ENCODE results near the gene ACAT2. TPM values are rescaled to one million over a fixed set of nuclear protein-coding genes. Genes with fewer than 3 reads are reported as not detected.
"Not testable (repeated sequence)": the region's sequence is repeated elsewhere in the genome, so short reads cannot be mapped to it uniquely, and the experiment has no call there.

ACAT2 gene
- total RNA-seq = 5.2 TPM
- long read RNA-seq, partial matches to known transcripts = 0 of 2 reads
- long read RNA-seq, other reads (novel, unspliced or antisense) = 0 of 2 reads

DNA sequence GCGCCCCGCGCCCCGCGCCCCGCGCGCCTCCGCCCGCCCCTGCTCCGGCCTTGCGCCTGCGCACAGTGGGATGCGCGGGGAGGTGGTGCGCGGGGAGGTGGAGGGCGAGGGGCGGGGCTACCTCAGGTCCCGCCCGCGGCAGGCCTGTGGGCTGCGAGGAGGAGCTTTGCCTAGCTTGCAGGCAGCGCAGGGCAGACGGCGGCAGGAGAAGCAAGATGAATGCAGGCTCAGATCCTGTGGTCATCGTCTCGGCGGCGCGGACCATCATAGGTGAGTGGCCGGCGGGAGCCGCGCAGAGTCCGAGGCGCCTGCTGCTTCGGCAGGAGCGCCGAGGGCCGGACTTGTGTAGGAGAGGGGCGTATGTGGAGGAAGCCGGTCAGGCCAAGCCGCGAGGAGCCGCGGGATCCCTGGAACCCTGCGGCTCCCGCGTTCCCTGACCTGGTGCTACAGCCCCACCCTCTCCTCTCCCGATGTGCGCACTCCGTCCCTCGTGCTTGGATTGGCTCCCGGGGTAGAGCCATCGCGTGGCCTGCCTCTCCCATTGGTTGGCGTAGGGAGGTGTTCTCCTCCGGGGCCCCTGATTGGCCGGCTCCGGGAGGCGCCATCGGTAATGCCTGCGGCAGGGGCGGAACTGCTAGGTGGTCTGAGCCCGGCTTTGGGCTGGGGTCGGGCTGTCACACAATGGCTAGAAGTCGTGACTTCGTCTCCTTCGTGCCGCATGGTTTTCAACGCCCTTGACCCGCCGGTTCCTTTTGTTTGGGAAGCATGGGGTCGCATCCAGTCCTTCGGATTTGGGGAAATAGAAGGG lies at the start of gene ACAT2:
Gene ACAT2, plus strand, starts transcription at position 173 of the 808 bp plus-strand sequence. Its CDS starts 43 bp downstream, at position 216.
- intact Hi-C loops (cut with DNase I) = loop anchor here (1.0 to 5.0 kb wide), 3 partner anchors 27 to 70 kb away; partner anchors contain the start of genes SOD2, TCP1 and WTAP
- DNase-seq (ENCODE audit: missing footprints) (peak; percentile 97), ATAC-seq (peak; percentile 99)

DNA sequence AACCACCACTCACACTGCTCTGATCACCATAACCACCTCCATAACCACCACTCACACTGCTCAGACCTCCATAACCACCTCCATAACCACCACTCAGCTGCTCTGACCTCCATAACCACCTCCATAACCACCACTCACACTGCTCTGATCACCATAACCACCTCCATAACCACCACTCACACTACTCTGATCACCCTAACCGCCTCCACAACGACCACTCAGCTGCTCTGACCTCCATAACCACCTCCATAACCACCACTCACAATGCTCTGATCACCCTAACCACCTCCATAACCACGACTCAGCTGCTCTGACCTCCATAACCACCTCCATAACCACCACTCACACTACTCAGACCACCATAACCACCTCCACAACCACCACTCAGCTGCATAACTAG lies 49.5 kb upstream of the ACAT2 start:
- ATAC-seq; intact Hi-C loops (cut with DNase I): not testable (repeated sequence)

DNA sequence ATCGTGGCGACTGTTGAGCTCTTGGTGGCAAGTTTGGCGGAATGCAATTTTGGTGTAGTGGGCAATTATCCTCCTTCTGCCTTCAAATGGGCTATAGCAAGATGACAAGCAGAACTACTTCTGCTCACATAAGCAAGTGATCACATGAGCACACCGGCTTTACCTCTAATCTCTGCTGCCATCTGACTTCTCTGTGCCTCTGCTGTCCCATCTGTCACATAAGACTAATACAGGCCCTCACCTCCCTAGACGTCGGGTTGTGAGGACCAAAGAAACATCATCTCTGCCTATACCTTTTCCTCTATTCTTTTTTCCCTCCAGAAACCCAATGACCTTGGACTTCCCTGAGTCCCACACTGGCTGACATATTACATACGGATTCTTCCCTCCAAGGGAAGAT lies 47.9 kb upstream of the ACAT2 start:
- DNase-seq (ENCODE audit: missing footprints) = no peak
- intact Hi-C loops (cut with DNase I) = no loop called here
- no peak for ATAC-seq

More for the DNA sequence above, 49.5 kb upstream of the ACAT2 start:
- DNase-seq (ENCODE audit: missing footprints) = not testable (repeated sequence)

DNA sequence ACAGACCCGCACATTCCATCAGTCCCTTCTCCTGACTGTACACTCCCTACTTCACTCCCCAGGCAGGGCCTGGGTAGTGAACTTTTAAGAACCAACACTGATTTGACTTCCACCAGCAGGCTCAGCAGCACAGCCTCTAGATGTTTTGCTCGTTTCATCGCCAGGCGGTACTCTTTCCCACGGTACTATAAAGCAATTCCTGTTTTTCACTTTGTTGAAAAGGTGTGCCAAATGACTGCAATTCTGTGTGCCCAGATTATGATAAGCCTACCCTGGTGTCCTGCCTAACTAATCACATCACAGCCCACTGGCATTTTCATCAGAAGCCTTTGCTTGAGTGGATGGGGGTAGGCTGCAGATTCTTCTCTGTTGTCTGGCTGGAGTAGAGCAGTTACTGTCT lies 47.4 kb upstream of the ACAT2 start:
- no peak for DNase-seq (ENCODE audit: missing footprints)
- intact Hi-C loops (cut with DNase I) = no loop called here
- no peak for ATAC-seq

DNA sequence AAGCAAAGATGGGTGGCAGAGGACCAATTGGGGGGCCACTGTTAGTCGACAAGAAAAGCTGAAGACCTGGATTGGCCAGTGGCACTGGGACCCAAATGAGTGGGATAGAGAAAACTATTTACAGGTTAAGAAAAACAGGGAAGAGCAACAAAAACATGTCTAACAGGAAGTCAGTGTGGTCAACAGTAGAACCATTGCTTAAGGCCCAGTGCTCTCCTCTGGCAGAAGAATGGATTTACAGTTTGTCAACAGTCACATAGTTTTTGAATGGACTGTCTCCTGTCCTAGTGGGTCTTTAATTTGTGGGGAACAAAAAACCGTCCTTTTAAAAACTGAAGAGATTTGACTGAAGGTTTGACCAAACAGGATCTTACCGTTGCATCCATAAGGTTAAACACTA lies 46.7 kb upstream of the ACAT2 start:
- DNase-seq (ENCODE audit: missing footprints) (no peak), ATAC-seq (no peak)
- intact Hi-C loops (cut with DNase I) = no loop called here

DNA sequence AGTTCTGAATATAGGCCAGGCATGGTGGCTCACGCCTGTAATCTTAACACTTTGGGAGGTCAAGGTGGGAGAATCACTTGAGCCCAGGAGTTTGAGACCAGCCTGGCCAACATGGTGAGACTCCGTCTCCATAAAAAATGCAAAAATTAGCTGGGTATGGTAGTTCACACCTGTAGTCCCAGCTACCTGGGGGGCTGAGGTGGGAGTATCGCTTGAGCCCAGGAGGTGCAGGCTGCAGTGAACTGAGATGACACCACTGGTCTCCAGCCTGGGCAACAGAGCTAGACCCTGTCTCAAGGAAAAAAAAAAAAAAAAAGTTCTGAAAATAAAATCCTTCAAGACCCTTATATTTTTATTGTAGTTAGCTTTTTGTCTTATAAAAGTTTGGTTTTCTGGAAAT lies 46.2 kb upstream of the ACAT2 start:
- ATAC-seq = no peak
- intact Hi-C loops (cut with DNase I) = loop anchor here (2.0 kb wide), 1 partner anchor 23 kb away; the partner anchor contains the start of gene SOD2

GRCh38 chr6:159716247-159717096 lies 45.4 kb upstream of the ACAT2 start:
- DNase-seq (ENCODE audit: missing footprints) (no peak), ATAC-seq (peak; percentile 93)
- intact Hi-C loops (cut with DNase I) = loop anchor here (2.0 kb wide), 1 partner anchor 24 kb away; the partner anchor contains the start of gene SOD2

More for the DNA sequence above, 46.2 kb upstream of the ACAT2 start:
- DNase-seq (ENCODE audit: missing footprints) = no peak

DNA sequence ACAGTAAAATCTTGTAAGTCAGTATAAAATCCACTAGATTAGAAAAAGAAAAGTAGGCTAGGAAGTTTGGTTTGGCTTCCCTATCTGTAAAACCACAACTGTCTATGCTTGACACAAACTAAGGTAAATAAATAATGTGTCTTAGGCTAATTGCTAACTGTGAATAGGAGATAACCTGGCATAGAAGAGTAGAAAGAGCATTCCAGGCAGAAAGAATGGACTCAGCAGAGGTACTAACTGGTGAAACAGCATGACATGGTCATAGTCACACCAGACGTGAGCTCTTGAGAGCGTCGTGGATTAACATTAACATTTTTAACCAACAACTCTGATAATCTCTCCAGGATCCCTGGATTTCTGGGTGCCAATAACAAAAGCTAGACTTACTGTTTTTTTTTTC lies 43.2 kb upstream of the ACAT2 start:
- ATAC-seq = no peak
- DNase-seq (ENCODE audit: missing footprints) = no peak
- intact Hi-C loops (cut with DNase I) = no loop called here

DNA sequence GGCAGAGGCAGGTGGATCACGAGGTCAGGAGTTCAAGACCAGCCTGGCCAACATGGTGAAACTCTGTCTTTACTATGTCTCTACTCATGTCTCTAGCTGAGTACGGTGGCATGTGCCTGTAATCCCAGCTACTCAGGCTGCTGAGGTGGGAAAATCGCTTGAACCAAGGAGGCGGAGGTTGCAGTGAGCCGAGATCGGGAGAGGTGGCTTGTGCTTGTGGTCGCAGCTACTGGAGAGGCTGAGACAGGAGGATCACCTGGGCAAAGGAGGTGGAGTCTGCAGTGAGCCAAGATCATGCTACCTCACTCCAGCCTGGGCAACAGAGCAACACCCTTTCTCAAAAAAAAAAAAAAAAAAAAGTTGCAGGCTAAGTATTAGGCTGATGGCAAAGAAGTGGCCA lies 42.6 kb upstream of the ACAT2 start:
- DNase-seq (ENCODE audit: missing footprints) (no peak), ATAC-seq (no peak)
- intact Hi-C loops (cut with DNase I) = no loop called here

- intact Hi-C loops (cut with DNase I) = no loop called here
- DNase-seq (ENCODE audit: missing footprints) (no peak), ATAC-seq (no peak)
These were observed 41.1 kb upstream of the ACAT2 start for GRCh38 chr6:159720708-159721107.

DNA sequence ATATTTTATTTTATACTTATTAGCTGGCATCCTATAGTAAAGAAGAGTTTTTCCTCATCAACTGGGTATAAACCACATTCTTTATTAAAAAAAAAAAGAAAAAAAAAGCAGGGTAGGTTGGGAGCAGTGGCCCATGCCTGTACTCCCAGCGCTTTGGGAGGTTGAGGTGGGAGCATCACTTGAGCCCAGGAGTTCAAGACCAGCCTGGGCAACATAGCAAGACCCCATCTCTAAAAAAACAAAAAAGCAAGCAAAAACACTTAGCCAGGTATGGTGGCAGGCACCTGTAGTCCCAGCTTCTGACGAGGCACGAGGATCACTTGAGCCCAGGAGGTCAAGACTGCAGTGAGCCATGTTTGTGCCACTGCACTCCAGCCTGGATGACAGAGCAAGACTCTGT lies 39.9 kb upstream of the ACAT2 start:
- ATAC-seq; DNase-seq (ENCODE audit: missing footprints); intact Hi-C loops (cut with DNase I): not testable (repeated sequence)

GRCh38 chr6:159722655-159723054 lies 39.2 kb upstream of the ACAT2 start:
- DNase-seq (ENCODE audit: missing footprints) (no peak), ATAC-seq (no peak)
- intact Hi-C loops (cut with DNase I) = no loop called here

DNA sequence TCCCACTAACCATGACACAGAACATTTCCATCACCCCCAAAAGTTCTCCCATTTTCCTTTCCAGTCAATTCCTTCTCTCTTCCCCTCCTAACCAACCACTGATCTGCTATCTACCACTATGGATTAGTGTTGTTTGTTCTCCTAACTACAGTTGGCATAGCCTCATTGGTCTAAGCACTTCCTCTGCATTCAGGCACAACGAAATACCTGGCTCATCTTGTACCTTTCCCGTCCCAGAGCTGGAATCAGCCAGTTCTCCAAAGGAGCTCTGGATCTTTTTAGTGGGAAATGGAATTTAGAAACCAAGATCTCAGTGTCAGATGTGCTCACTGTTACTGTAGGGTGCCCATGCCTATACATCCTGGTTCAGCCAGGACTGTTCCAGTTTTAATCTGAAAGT lies 38.6 kb upstream of the ACAT2 start:
- DNase-seq (ENCODE audit: missing footprints) (no peak), ATAC-seq (no peak)
- intact Hi-C loops (cut with DNase I) = no loop called here

- ATAC-seq = no peak
- intact Hi-C loops (cut with DNase I) = no loop called here
- DNase-seq (ENCODE audit: missing footprints) = no peak
These were observed 37.1 kb upstream of the ACAT2 start for GRCh38 chr6:159724778-159725177.

DNA sequence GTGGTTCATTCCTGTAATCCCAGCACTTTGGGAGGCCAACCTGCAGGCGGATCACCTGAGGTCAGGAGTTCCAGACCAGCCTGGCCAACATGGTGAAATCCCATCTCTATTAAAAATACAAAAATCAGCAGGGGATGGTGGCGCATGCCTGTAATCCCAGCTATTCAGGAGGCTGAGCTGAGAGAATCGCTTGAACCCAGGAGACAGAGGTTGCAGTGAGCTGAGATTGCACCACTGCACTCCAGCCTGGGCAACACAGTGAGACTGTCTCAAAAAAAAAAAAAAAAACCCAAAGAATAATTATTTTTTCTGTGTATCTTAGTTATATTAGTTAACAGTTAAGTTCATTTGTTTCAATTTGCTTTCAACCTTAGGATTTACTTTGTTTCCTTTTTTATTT lies 36.6 kb upstream of the ACAT2 start:
- ATAC-seq; DNase-seq (ENCODE audit: missing footprints); intact Hi-C loops (cut with DNase I): not testable (repeated sequence)

GRCh38 chr6:159726255-159726917 lies 35.5 kb upstream of the ACAT2 start:
- ATAC-seq = no peak
- no peak for DNase-seq (ENCODE audit: missing footprints)
- intact Hi-C loops (cut with DNase I) = loop anchor here (2.0 kb wide), 1 partner anchor 34 kb away; no protein-coding TSS in a partner anchor

- DNase-seq (ENCODE audit: missing footprints) (peak; percentile 97), ATAC-seq (peak; percentile 96)
- intact Hi-C loops (cut with DNase I) = loop anchor here (1.0 to 2.0 kb wide), 2 partner anchors 34 kb away; partner anchors contain the start of gene SOD2
These were observed 34.7 kb upstream of the ACAT2 start, which contains the start of gene WTAP for GRCh38 chr6:159726918-159727716. Gene WTAP, plus strand, starts transcription at chr6:159727506. Its CDS starts 8,760 bp downstream, at chr6:159736266.

Measured in Right ventricle myocardium inferior (tissue), 1 donor.